Measurements from ENCODE around the gene TOR1AIP1.

GRCh38 chr1:179876300-179876715 is 5.8 kb upstream of the TOR1AIP1 start:
- TF ChIP-seq, protein P1, sequence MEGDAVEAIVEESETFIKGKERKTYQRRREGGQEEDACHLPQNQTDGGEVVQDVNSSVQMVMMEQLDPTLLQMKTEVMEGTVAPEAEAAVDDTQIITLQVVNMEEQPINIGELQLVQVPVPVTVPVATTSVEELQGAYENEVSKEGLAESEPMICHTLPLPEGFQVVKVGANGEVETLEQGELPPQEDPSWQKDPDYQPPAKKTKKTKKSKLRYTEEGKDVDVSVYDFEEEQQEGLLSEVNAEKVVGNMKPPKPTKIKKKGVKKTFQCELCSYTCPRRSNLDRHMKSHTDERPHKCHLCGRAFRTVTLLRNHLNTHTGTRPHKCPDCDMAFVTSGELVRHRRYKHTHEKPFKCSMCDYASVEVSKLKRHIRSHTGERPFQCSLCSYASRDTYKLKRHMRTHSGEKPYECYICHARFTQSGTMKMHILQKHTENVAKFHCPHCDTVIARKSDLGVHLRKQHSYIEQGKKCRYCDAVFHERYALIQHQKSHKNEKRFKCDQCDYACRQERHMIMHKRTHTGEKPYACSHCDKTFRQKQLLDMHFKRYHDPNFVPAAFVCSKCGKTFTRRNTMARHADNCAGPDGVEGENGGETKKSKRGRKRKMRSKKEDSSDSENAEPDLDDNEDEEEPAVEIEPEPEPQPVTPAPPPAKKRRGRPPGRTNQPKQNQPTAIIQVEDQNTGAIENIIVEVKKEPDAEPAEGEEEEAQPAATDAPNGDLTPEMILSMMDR (IDR thresholded peaks at IDR 0.05) = no peak
- no peak for TF ChIP-seq POLR2A (IDR thresholded peaks at IDR 0.05)
